ENCODE results near the gene DHX34. TPM values are rescaled to one million over a fixed set of nuclear protein-coding genes. Genes with fewer than 3 reads are reported as not detected.
"Not testable (repeated sequence)": the region's sequence is repeated elsewhere in the genome, so short reads cannot be mapped to it uniquely, and the experiment has no call there.

Gene DHX34
- total RNA-seq, 1 experiment from 2014 or later: 18.9 TPM

- Histone ChIP-seq H3K27ac (no peak overlapping the region), H3K9me3 (replicated peaks) (no peaks in the 10 kb centered on the region), H3K36me3 (no peaks in the 10 kb centered on the region), H3K27me3 (no peaks in the 10 kb centered on the region), H3K4me3 (no peak overlapping the region), H3K4me1 (no peaks in the 10 kb centered on the region)
- DNase-seq: no peak
These were observed 56.8 kb downstream of the DHX34 start for GRCh38 chr19:47405854-47406417.

- Histone ChIP-seq H3K9me3 (replicated peaks) (no peaks in the 10 kb centered on the region), H3K27me3 (no peaks in the 10 kb centered on the region), H3K36me3 (no peaks in the 10 kb centered on the region), H3K27ac (no peak overlapping the region), H3K4me3 (no peak overlapping the region), H3K4me1 (no peaks in the 10 kb centered on the region)
- DNase-seq: peak; percentile 53 to 59
These were observed 57.7 kb downstream of the DHX34 start for GRCh38 chr19:47406711-47407416.

GRCh38 chr19:47407417-47407774, 58.3 kb downstream of the DHX34 start:
- no peaks in the 10 kb centered on the region for H3K36me3 ChIP-seq
- no peak overlapping the region for H3K4me3 ChIP-seq
- no peak for DNase-seq
- H3K27ac ChIP-seq: no peak overlapping the region
- H3K9me3 ChIP-seq (replicated peaks): no peaks in the 10 kb centered on the region
- no peaks in the 10 kb centered on the region for H3K27me3 ChIP-seq
- H3K4me1 ChIP-seq: no peaks in the 10 kb centered on the region

DNA sequence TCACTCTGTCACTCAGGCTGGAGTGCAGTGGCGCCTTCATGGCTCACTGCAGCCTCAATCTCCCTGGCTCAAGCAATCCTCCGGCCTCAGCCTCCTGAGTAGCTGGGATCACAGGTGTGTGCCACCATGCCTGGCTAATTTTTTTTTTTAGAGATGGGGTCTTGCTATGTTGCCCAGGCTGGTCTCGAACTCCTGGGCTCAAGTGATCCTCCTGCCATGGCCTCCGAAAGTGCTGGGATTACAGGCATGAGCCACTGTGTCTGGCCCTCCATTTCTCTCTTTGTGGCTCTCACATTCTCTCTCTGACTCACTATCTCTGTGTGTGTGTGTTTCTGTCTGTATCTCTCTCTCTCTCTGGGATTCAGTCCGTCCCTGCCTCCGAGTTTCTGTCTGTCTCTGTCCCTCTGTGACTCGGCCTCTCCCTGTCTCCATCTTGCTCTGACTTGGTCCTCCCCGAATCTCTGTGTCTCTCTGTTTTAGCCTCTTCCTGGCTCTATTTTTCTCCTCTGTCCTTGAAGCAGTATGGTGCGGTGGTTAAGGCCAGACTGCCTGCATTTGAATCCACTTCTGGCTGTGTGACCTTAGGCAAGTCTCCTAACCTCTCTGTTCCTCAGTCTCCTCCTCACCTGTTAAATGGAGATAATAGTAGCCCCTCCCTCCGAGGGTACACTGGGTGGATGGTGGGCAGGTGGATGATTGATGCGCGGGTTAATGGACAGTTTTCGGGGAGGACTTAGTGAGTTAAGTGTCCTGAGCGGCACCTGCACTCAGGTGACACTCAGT, 59.2 kb downstream of the DHX34 start:
- no peaks in the 10 kb centered on the region for H3K36me3 ChIP-seq
- no peaks in the 10 kb centered on the region for H3K27me3 ChIP-seq
- H3K4me1 ChIP-seq: no peaks in the 10 kb centered on the region
- H3K27ac ChIP-seq: no peak overlapping the region
- no peak overlapping the region for H3K4me3 ChIP-seq
- no peak for DNase-seq
- H3K9me3 ChIP-seq (replicated peaks): no peaks in the 10 kb centered on the region

DNA sequence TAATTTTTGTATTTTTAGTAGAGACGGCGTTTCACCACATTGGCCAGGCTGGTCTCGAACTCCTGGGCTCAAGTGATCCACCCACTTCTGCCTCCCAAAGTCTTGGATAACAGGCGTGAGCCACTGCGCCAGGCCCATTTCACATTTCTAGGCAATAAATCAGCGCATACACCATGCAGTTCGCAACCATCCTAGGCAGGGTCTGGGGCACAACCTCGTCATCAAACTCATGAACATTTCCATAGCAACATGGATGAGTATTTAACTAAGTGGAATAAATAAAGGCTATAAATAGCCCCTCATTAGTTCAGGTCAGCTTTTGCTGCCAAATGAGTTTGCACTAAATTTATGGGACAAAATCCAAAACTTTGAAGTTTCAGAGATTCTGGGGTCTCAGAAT, 62.0 kb downstream of the DHX34 start:
- Histone ChIP-seq H3K9me3 (replicated peaks) (no peaks in the 10 kb centered on the region), H3K27me3 (no peaks in the 10 kb centered on the region), H3K4me1 (no peaks in the 10 kb centered on the region), H3K36me3 (no peaks in the 10 kb centered on the region), H3K27ac (no peak overlapping the region), H3K4me3 (no peak overlapping the region)
- no peak for DNase-seq

DNA sequence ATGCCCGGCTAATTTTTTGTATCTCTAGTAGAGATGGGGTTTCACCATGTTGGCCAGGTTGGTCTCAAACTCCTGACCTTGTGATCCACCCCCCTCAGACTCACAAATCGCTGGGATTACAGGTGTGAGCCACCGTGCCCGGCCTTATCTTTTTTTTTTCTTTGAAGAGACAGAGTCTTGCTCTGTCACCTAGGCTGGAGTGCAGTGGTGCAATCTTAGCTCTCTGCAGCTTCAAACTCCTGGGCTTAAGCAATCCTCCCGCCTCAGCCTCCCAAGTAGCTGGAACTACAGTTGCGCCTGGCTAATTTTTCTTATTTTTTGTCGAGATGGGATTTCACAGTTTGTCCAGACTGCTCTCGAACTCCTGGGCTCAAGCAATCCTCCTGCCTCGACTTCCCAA, 62.6 kb downstream of the DHX34 start:
- not testable (repeated sequence) for H3K27me3 ChIP-seq; DNase-seq; H3K27ac ChIP-seq; H3K4me1 ChIP-seq; H3K9me3 ChIP-seq (replicated peaks); H3K36me3 ChIP-seq; H3K4me3 ChIP-seq

DNA sequence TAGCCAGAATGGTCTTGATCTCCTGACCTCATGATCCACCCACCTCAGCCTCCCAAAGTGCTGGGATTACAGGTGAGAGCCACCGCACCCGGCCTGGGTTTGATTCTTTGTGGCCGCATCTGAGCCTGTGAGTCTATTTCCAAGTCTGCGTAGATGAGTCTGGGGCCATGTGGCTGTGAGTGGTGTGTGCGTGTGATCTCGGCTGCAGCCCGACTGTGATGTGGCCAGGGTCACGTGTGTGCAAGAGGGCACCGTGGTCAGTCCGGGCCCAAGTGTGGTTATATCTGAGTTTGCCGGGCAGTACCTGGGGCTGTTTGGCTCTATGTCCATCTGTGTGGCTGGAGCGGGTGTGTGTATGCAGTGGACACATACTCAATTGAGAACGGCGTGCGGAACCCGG, 64.8 kb downstream of the DHX34 start:
- H3K4me1 ChIP-seq: 0 out of 2 replicates have a peak, but pooled peaks cover 2% of the 10 kb centered on the region
- no peaks in the 10 kb centered on the region for H3K9me3 ChIP-seq (replicated peaks)
- no peaks in the 10 kb centered on the region for H3K36me3 ChIP-seq
- no peak overlapping the region for H3K27ac ChIP-seq
- no peak overlapping the region for H3K4me3 ChIP-seq
- no peaks in the 10 kb centered on the region for H3K27me3 ChIP-seq
- no peak for DNase-seq

DNA sequence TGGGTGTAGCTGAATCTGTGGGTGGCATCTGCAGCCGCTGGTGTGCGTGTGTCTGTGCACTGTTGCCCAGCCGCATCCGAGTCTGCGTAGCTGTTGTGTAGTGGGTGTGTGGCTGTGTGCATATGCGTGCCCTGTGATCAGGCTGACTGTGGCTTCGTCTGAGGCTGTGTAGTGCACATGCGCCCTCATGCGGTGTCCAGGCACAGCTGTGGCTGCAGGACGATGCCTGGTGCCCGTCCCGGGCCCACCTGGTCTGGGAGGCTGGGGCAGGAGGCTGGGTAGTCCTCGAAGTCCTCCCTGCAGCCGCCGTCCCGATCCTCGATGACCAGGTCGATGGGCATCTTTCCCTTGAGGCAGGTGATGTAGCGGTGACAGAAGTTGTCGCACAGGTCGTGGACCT, 65.4 kb downstream of the DHX34 start:
- no peaks in the 10 kb centered on the region for H3K27me3 ChIP-seq
- 0 out of 2 replicates have a peak, but pooled peaks cover 2% of the 10 kb centered on the region for H3K4me1 ChIP-seq
- no peak overlapping the region for H3K4me3 ChIP-seq
- H3K36me3 ChIP-seq: no peaks in the 10 kb centered on the region
- no peak for DNase-seq
- no peaks in the 10 kb centered on the region for H3K9me3 ChIP-seq (replicated peaks)
- H3K27ac ChIP-seq: no peak overlapping the region

- Histone ChIP-seq H3K9me3 (replicated peaks) (no peaks in the 10 kb centered on the region), H3K4me3 (no peak overlapping the region), H3K27me3 (0 out of 2 replicates have a peak, but pooled peaks cover 10% of the 10 kb centered on the region), H3K36me3 (no peaks in the 10 kb centered on the region), H3K27ac (no peak overlapping the region), H3K4me1 (peaks cover 12% of the 10 kb centered on the region; the same call in 1 of the 2 replicates)
- DNase-seq: no peak
These were observed 67.0 kb downstream of the DHX34 start for GRCh38 chr19:47415953-47416642.

- Histone ChIP-seq H3K36me3 (no peaks in the 10 kb centered on the region), H3K27me3 (0 out of 2 replicates have a peak, but pooled peaks cover 13% of the 10 kb centered on the region), H3K4me1 (peaks cover 16% of the 10 kb centered on the region; the same call in 1 of the 2 replicates), H3K27ac (no peak overlapping the region), H3K9me3 (replicated peaks) (no peaks in the 10 kb centered on the region), H3K4me3 (no peak overlapping the region)
- no peak for DNase-seq
These were observed 67.5 kb downstream of the DHX34 start for GRCh38 chr19:47416643-47416985.

- Histone ChIP-seq H3K36me3 (no peaks in the 10 kb centered on the region), H3K4me3 (no peak overlapping the region), H3K27ac (no peak overlapping the region), H3K9me3 (replicated peaks) (no peaks in the 10 kb centered on the region), H3K4me1 (peaks cover 20% of the 10 kb centered on the region; the same call in 1 of the 2 replicates), H3K27me3 (peaks cover 14% of the 10 kb centered on the region)
- DNase-seq: no peak
These were observed 68.1 kb downstream of the DHX34 start for GRCh38 chr19:47417107-47417745.

GRCh38 chr19:47417746-47418691, 68.9 kb downstream of the DHX34 start:
- Histone ChIP-seq H3K27me3 (peaks cover 22% of the 10 kb centered on the region), H3K36me3 (no peaks in the 10 kb centered on the region), H3K4me3 (peak overlapping the region; percentile 64), H3K9me3 (replicated peaks) (no peaks in the 10 kb centered on the region), H3K27ac (no peak overlapping the region), H3K4me1 (peaks cover 23% of the 10 kb centered on the region; the same call in 1 of the 2 replicates)
- DNase-seq: no peak

DNA sequence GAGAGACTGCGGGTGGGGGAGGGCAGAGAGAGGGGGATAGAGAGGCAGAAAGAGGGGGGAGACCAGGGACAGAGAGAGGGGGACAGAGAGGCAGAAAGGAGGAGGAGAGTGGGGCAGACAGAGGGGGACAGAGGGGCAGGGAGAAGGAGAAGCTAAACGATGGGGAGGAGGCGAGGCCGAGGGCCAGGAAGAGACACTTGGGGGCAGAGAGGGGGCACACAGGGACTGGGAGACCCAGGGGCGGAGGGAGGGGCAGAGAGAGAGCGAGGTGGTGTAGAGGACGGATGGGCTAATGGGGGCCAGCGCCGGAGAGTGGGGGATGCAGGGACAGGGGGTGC, 69.5 kb downstream of the DHX34 start:
- peak overlapping the region; percentile 64 for H3K4me3 ChIP-seq
- H3K27ac ChIP-seq: no peak overlapping the region
- H3K27me3 ChIP-seq: peaks cover 24% of the 10 kb centered on the region
- H3K4me1 ChIP-seq: peaks cover 23% of the 10 kb centered on the region; the same call in 1 of the 2 replicates
- peak; percentile 29 to 37 for DNase-seq
- H3K36me3 ChIP-seq: no peaks in the 10 kb centered on the region
- no peaks in the 10 kb centered on the region for H3K9me3 ChIP-seq (replicated peaks)
